H1 (cell line): Measurements from ENCODE around the gene ADA. TPM values are rescaled to one million over a fixed set of nuclear protein-coding genes. Genes with fewer than 3 reads are reported as not detected.
A peak's percentile ranks its signal among the peaks of the same experiment; 100 is the strongest.

Experiments used
- CTCF ChIA-PET: fragments of 300-600 bp; sonication (Branson Sonifier 250); formaldehyde crosslinking; loops from one replicate; lab custom pipeline; 2021; ENCODE audit not compliant: partially characterized antibody; lab: Charles Lee
- POLR2A ChIA-PET: fragments of 300-600 bp; sonication (Branson Sonifier 250); formaldehyde crosslinking; loops from one replicate; lab custom pipeline; 2021; ENCODE audit warnings: inconsistent platforms; ENCODE audit not compliant: partially characterized antibody; lab: Charles Lee
- DNase-seq, 2 experiments: peaks; one replicate each; pipeline versions ENCODE4 v3.0.0 to v3.0.0-alpha.2; 2010 to 2022; ENCODE audit warnings: low spot score in 2 of 2, low read depth in 1 of 2, mixed read lengths in 1 of 2
- FAIRE-seq: peaks from 2 replicates; lab custom pipeline; 2011; peaks lifted over from hg19 to GRCh38; lab: Jason Lieb, UNC
- H2AFZ ChIP-seq: 2 replicates; pipeline ENCODE4 v1.8.1; 2012; ENCODE audit warnings: low read length, inconsistent platforms
- H2AK5ac ChIP-seq: 2 replicates; pipeline ENCODE4 v1.6.1; 2013; ENCODE audit warnings: low read depth, low read length
- H2BK120ac ChIP-seq: replicated peaks from 2 replicates; pipeline ENCODE3; 2013; ENCODE audit warnings: low read depth, low read length, inconsistent platforms
- H2BK12ac ChIP-seq: 2 replicates; pipeline ENCODE4 v1.6.1; 2013; ENCODE audit warnings: low read depth, low read length
- H2BK15ac ChIP-seq: 2 replicates; pipeline ENCODE4 v1.6.1; 2013; ENCODE audit warnings: low read length
- H2BK20ac ChIP-seq: 2 replicates; pipeline ENCODE4 v1.6.1; 2013; ENCODE audit warnings: low read length
- H2BK5ac ChIP-seq: 2 replicates; pipeline ENCODE4 v1.6.1; 2013; ENCODE audit warnings: low read depth, low read length
- H3K14ac ChIP-seq: 2 replicates; pipeline ENCODE4 v1.6.1; 2013; ENCODE audit warnings: inconsistent platforms; ENCODE audit not compliant: insufficient read length
- H3K18ac ChIP-seq: 2 replicates; pipeline ENCODE4 v1.6.1; 2013; ENCODE audit warnings: low read length; ENCODE audit errors: extremely low read depth
- H3K23ac ChIP-seq: 2 replicates; pipeline ENCODE4 v1.6.1; 2013; ENCODE audit warnings: inconsistent platforms; ENCODE audit not compliant: insufficient read length
- H3K23me2 ChIP-seq: 2 replicates; pipeline ENCODE4 v1.6.1; 2013; ENCODE audit warnings: low read depth, low read length
- H3K27ac ChIP-seq: 2 replicates; pipeline ENCODE4 v1.6.1; 2011; ENCODE audit warnings: low read depth, low read length, inconsistent platforms
- H3K27me3 ChIP-seq, 4 experiments: replicated peaks in 1 of 4; 1 replicate in 1 of 4; 2 replicates in 3 of 4; pipeline versions ENCODE4 v1.6.1 to v1.8.1; 2011 to 2013; ENCODE audit warnings: low read length in 3 of 4, mild to moderate bottlenecking in 3 of 4, inconsistent platforms in 2 of 4, mixed read lengths in 2 of 4, moderate library complexity in 1 of 4; ENCODE audit not compliant: control insufficient read depth in 3 of 4, insufficient read depth in 3 of 4; ENCODE audit errors: extremely low read depth in 1 of 4
- H3K36me3 ChIP-seq, 4 experiments: 2 replicates each; pipeline versions ENCODE4 v1.6.1 to v1.8.1; 2011 to 2013; ENCODE audit warnings: mild to moderate bottlenecking in 4 of 4, low read length in 3 of 4, moderate library complexity in 2 of 4, control low read depth in 1 of 4, inconsistent platforms in 1 of 4; ENCODE audit not compliant: insufficient read depth in 4 of 4, control insufficient read depth in 2 of 4
- H3K4ac ChIP-seq: replicated peaks from 2 replicates; pipeline ENCODE3; 2013; ENCODE audit warnings: low read length, low read depth, mixed read lengths, inconsistent platforms; ENCODE audit not compliant: insufficient read length
- H3K4me1 ChIP-seq, 4 experiments: replicated peaks in 1 of 4; 1 replicate in 1 of 4; 2 replicates in 3 of 4; pipeline versions ENCODE4 v1.6.1 to v1.8.1; 2011 to 2013; ENCODE audit warnings: low read length in 3 of 4, inconsistent platforms in 2 of 4, mixed read lengths in 1 of 4; ENCODE audit not compliant: insufficient read depth in 4 of 4, control insufficient read depth in 3 of 4
- H3K4me2 ChIP-seq, 2 experiments: 2 replicates each; pipeline versions ENCODE4 v1.6.1 to v1.8.1; 2011 to 2013; ENCODE audit warnings: low read depth in 2 of 2, low read length in 2 of 2, control low read depth in 1 of 2, inconsistent platforms in 1 of 2, mild to moderate bottlenecking in 1 of 2; ENCODE audit not compliant: insufficient read depth in 1 of 2
- H3K4me3 ChIP-seq, 4 experiments: fragments of 200-600, 300-600 bp in 1 of 4; sonication (generic), shearing (Covaris generic), sonication (Bioruptor Twin) in 1 of 4; 2 replicates each; pipeline versions ENCODE4 v1.5.1 to v1.8.1; 2011 to 2016; ENCODE audit warnings: low read length in 4 of 4, low read depth in 3 of 4, control low read depth in 2 of 4, inconsistent platforms in 2 of 4, mild to moderate bottlenecking in 2 of 4, mixed read lengths in 1 of 4, moderate library complexity in 1 of 4; ENCODE audit not compliant: insufficient read depth in 2 of 4; ENCODE audit errors: extremely low read depth in 1 of 4
- H3K56ac ChIP-seq: replicated peaks from 2 replicates; pipeline ENCODE3; 2013; ENCODE audit warnings: low read depth, mild to moderate bottlenecking, mixed read lengths, low read length, inconsistent platforms; ENCODE audit not compliant: insufficient read length
- H3K79me1 ChIP-seq: 2 replicates; pipeline ENCODE4 v1.6.1; 2013; ENCODE audit warnings: low read depth, low read length, control low read depth
- H3K79me2 ChIP-seq, 2 experiments: 2 replicates each; pipeline versions ENCODE4 v1.6.1 to v1.8.1; 2012 to 2013; ENCODE audit warnings: low read length in 2 of 2, mild to moderate bottlenecking in 2 of 2, inconsistent platforms in 1 of 2; ENCODE audit not compliant: insufficient read depth in 2 of 2, control insufficient read depth in 1 of 2
- H3K9ac ChIP-seq, 4 experiments: replicated peaks in 1 of 4; 1 replicate in 1 of 4; 2 replicates in 3 of 4; pipeline versions ENCODE4 v1.6.1 to v1.8.1; 2011 to 2013; ENCODE audit warnings: low read depth in 3 of 4, low read length in 3 of 4, control low read depth in 2 of 4, mild to moderate bottlenecking in 2 of 4, moderate library complexity in 2 of 4, inconsistent platforms in 1 of 4; ENCODE audit errors: extremely low read depth in 1 of 4
- H3K9me3 ChIP-seq, 2 experiments: 2 replicates each; pipeline versions ENCODE4 v1.6.1 to v1.8.1; 2012 to 2013; ENCODE audit warnings: mild to moderate bottlenecking in 2 of 2, moderate library complexity in 2 of 2, control low read depth in 1 of 2, inconsistent platforms in 1 of 2, low read depth in 1 of 2, low read length in 1 of 2, mixed read lengths in 1 of 2; ENCODE audit not compliant: insufficient read depth in 2 of 2
- H4K20me1 ChIP-seq, 2 experiments: replicated peaks in 1 of 2; 2 replicates each; pipeline versions ENCODE3 to v1.8.1; 2011 to 2013; ENCODE audit warnings: inconsistent platforms in 2 of 2, low read length in 2 of 2, mild to moderate bottlenecking in 1 of 2; ENCODE audit not compliant: insufficient read depth in 2 of 2, control insufficient read depth in 1 of 2
- H4K5ac ChIP-seq: 2 replicates; pipeline ENCODE4 v1.6.1; 2013; ENCODE audit warnings: low read length, low read depth, mixed read lengths, inconsistent platforms; ENCODE audit not compliant: insufficient read length
- H4K8ac ChIP-seq: 2 replicates; pipeline ENCODE4 v1.8.0; 2013; ENCODE audit warnings: mild to moderate bottlenecking, moderate library complexity, low read length, inconsistent platforms; ENCODE audit not compliant: insufficient read depth; ENCODE audit errors: extremely low read depth
- H4K91ac ChIP-seq: replicated peaks from 2 replicates; pipeline ENCODE3; 2013; ENCODE audit warnings: low read length, mixed read lengths, inconsistent platforms; ENCODE audit not compliant: insufficient read length
- ASH2L ChIP-seq: fragments of 200-600, 300-600 bp; sonication (generic); IDR thresholded peaks from one replicate; pipeline ENCODE4 v1.7.1; 2017; ENCODE audit warnings: low read length
- BRCA1 ChIP-seq: IDR thresholded peaks from 2 replicates; pipeline ENCODE4 v1.6.1; 2012; ENCODE audit warnings: low read depth, low read length, improper control_type of control experiment
- CBX5 ChIP-seq: fragments of 300-800, 300-1000 bp; sonication (generic); IDR thresholded peaks from 2 replicates; pipeline ENCODE4 v1.7.1; 2016; ENCODE audit warnings: antibody characterized with exemption, low read length, low read depth
- CHD2 ChIP-seq: IDR thresholded peaks from 2 replicates; pipeline ENCODE4 v1.6.1; 2012; ENCODE audit warnings: low read length, improper control_type of control experiment
- KDM1A ChIP-seq: fragments of 200-600, 300-600 bp; sonication (generic); IDR thresholded peaks from 2 replicates; pipeline ENCODE4 v1.7.1; 2016; ENCODE audit warnings: mild to moderate bottlenecking, low read length, borderline replicate concordance
- KDM4A ChIP-seq: IDR thresholded peaks from one replicate; pipeline ENCODE4 v1.7.1; 2012; ENCODE audit warnings: low read depth, mild to moderate bottlenecking, moderate library complexity, low read length, inconsistent platforms; ENCODE audit not compliant: severe bottlenecking
- POLR2A ChIP-seq, 2 experiments: IDR thresholded peaks; 1 replicate in 1 of 2; 2 replicates in 1 of 2; pipeline ENCODE4 v1.6.1; 2011; ENCODE audit warnings: low read depth in 2 of 2, low read length in 2 of 2, mild to moderate bottlenecking in 2 of 2; ENCODE audit errors: control extremely low read depth in 1 of 2
- RXRA ChIP-seq: IDR thresholded peaks from 2 replicates; pipeline ENCODE4 v1.6.1; 2011; ENCODE audit warnings: low read depth, mild to moderate bottlenecking, low read length, moderate library complexity; ENCODE audit not compliant: insufficient read depth
- SRF ChIP-seq: IDR thresholded peaks from 2 replicates; pipeline ENCODE4 v1.6.1; 2011; ENCODE audit warnings: mild to moderate bottlenecking, low read depth, low read length, moderate library complexity
- ZNF274 ChIP-seq: IDR thresholded peaks from 2 replicates; pipeline ENCODE4 v1.7.0; 2012; ENCODE audit warnings: low read length, borderline replicate concordance; ENCODE audit errors: extremely low read depth
- WGBS, 2 experiments: shearing (Covaris generic) in 1 of 2; methylation state at CpG; one replicate each; pipeline versions ENCODE4 v1.1.6 to v1.1.7; 2013 to 2015; ENCODE audit warnings: low lambda C conversion rate in 2 of 2, mixed read lengths in 2 of 2, inconsistent platforms in 1 of 2, low coverage in 1 of 2, missing lambda C conversion rate in 1 of 2; ENCODE audit not compliant: insufficient replicate concordance in 2 of 2, insufficient coverage in 1 of 2, insufficient read length in 1 of 2; ENCODE audit errors: extremely low coverage in 1 of 2, missing lambda C conversion rate in 1 of 2; 5-methylcytosine and 5-hydroxymethylcytosine counted together
- polyA plus RNA-seq, 7 experiments: library from polyadenylated mRNA; depleted of rRNA in 3 of 7; stranded (reverse) in 5 of 7; unstranded in 2 of 7; fragments of >200 nt in 5 of 7; fragments of 200-250 nt in 2 of 7; gene quantifications; 1 replicate in 5 of 7; 2 replicates in 1 of 7; 4 replicates in 1 of 7; pipeline versions ENCODE4 v1.2.1 to v1.2.3, GENCODE V29; 2011 to 2013; ENCODE audit warnings: missing spikeins in 2 of 7, mixed read lengths in 2 of 7
- total RNA-seq: library from RNA; stranded (reverse); fragmentation: NEBNext Ultra II Directional; extraction: Animal tissue kit (Norgen Biotek cat#: 25700); gene quantifications from 2 replicates; pipeline ENCODE4 v1.2.1, GENCODE V29; 2021

ADA gene
- total and polyA plus RNA-seq, 2 of the 8 experiments (the other 6 are each of a cell fraction or from before 2014, with no cell fraction given), result 19.9 to 32.8 TPM

DNA sequence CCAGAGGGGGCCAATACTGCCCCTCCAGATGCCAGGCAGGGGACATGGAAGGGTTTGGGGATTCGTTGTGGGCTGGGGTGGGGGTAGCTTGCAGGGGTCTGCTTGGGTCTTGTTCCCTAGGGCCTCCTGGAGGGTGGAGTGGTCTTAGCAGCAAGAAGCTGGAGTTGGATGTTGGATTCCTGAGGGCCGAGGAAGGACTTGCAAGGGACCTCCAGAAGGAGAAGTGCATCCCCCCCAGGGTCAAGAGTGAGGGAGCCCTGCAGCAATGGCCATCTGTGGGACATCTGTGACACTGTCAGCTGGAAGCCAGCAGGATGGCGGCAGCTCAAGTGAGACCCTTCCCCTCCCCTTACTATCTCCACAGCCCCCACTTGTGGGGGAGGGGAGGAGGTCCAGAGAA is 38.3 kb upstream of the ADA start:
- no peak overlapping the region for H3K4me2 ChIP-seq
- H2BK5ac ChIP-seq, result no peak overlapping the region
- no peaks in the 10 kb centered on the region for H4K20me1 ChIP-seq
- H3K36me3 ChIP-seq, result no peaks in the 10 kb centered on the region
- no peaks in the 10 kb centered on the region for H3K79me1 ChIP-seq
- H4K5ac ChIP-seq, result no peak overlapping the region
- POLR2A ChIA-PET, result interaction anchor here (0.8 to 1.5 kb wide), 2 partner anchors 37 to 49 kb away, joined by 3 read pairs; no protein-coding TSS in a partner anchor
- H3K56ac ChIP-seq, result no peak overlapping the region
- FAIRE-seq (no peak), DNase-seq (no peak)
- H3K23ac ChIP-seq, result no peak overlapping the region
- peaks cover 0 to 4% of the 10 kb centered on the region in 2 experiments; a peak in 1 of 4 replicates for H3K9me3 ChIP-seq
- no peak overlapping the region for H3K4ac ChIP-seq
- H2BK12ac ChIP-seq, result no peak overlapping the region
- no peak overlapping the region for H4K91ac ChIP-seq
- no peak overlapping the region for H3K18ac ChIP-seq
- H3K27me3 ChIP-seq, result no peaks in the 10 kb centered on the region; a peak in 1 of 7 replicates
- H2BK20ac ChIP-seq, result no peak overlapping the region
- no peak overlapping the region for H2AFZ ChIP-seq
- H4K8ac ChIP-seq, result peak overlapping the region; percentile 14
- TF ChIP-seq CBX5 (no peak), BRCA1 (no peak), RXRA (no peak), POLR2A (IDR thresholded peaks at IDR 0.05; ENCODE audit: control extremely low read depth in 1 of 2, low read depth in 2 of 2, low read length in 2 of 2) (no peak), ASH2L (no peak), KDM1A (no peak), ZNF274 (no peak), CHD2 (no peak), KDM4A (no peak), SRF (no peak)
- no peak overlapping the region for H2BK120ac ChIP-seq
- H3K23me2 ChIP-seq, result no peaks in the 10 kb centered on the region
- no peak overlapping the region for H2BK15ac ChIP-seq
- CTCF ChIA-PET, result interaction anchor here (0.6 to 7.4 kb wide), 11 partner anchors 11 to 1080 kb away, joined by 3 to 83 read pairs (median 3); partner anchors contain the start of gene GDAP1L1
- H3K27ac ChIP-seq, result no peak overlapping the region
- H2AK5ac ChIP-seq, result no peak overlapping the region
- H3K14ac ChIP-seq, result no peak overlapping the region
- 79% methylated on average over 3 of the region's 3 CpGs; no CpG with 5 or more reads in 1 of the 2 experiments for WGBS, 2 experiments
- peaks cover 0 to 3% (median 0%) of the 10 kb centered on the region in 4 experiments; a peak in 1 of 7 replicates for H3K4me1 ChIP-seq
- H3K4me3 ChIP-seq, result no peak overlapping the region
- H3K9ac ChIP-seq, result no peak overlapping the region
- no peaks in the 10 kb centered on the region for H3K79me2 ChIP-seq
